A673 (cell line): Measurements from ENCODE around the gene AREL1.

Source experiments
- CTCF ChIP-seq: fragments of 300-800, 200-600 bp; sonication (generic); conservative IDR thresholded peaks from 2 replicates; pipeline ENCODE4 v1.5.1; 2017; ENCODE audit warnings: low read depth, mild to moderate bottlenecking, antibody characterized with exemption, low read length, moderate library complexity, mixed read lengths
- EZH2 ChIP-seq: fragments of 200-600 bp; sonication (generic); IDR thresholded peaks from 2 replicates; pipeline ENCODE4 v1.6.1; 2017; ENCODE audit warnings: borderline replicate concordance, low read depth, mild to moderate bottlenecking, mixed read lengths, antibody characterized with exemption, low read length; ENCODE audit not compliant: poor library complexity, severe bottlenecking

GRCh38 chr14:74653386-74654138 lies 59.3 kb downstream of the AREL1 start:
- TF ChIP-seq EZH2 (no peak), CTCF (no peak)
